ENCODE data around the gene PYGB.

Gene PYGB

DNA sequence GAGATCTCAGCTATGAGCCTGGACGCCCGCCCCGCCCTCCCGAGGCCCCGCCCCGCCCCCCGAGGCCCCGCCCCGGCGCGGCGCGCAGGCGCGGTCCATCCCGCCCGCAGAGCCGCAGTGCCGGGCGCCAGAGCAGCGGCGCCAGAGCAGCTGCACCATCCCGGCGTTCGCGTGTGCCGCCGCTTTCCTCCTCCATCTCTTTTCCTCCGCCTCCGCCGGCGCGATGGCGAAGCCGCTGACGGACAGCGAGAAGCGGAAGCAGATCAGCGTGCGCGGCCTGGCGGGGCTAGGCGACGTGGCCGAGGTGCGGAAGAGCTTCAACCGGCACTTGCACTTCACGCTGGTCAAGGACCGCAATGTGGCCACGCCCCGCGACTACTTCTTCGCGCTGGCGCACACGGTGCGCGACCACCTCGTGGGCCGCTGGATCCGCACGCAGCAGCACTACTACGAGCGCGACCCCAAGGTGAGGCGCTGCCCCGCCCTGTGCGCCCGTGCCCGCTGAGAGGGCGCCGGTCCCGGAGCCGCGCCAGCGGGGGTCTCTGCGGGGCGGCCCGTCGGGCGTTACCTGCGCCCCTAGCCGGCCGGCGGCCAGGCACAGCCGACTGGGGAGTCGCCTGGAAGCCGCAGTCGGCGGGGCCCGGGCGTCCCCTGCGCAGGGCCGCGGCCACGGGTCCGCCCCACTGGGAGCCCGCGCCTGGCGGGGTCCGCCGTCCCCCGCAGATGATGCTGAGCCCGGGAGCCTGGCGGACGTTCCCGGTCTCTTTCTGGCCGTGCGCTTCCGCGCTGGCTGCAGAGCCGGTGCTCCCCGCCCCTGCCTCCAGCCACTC is at the start of gene PYGB:
Gene PYGB, plus strand, starts transcription at position 130 of the 830 bp plus-strand sequence. Its CDS starts 94 bp downstream, at position 224.
- peak; percentile 88 for DNase-seq (ENCODE audit: low read depth)

DNA sequence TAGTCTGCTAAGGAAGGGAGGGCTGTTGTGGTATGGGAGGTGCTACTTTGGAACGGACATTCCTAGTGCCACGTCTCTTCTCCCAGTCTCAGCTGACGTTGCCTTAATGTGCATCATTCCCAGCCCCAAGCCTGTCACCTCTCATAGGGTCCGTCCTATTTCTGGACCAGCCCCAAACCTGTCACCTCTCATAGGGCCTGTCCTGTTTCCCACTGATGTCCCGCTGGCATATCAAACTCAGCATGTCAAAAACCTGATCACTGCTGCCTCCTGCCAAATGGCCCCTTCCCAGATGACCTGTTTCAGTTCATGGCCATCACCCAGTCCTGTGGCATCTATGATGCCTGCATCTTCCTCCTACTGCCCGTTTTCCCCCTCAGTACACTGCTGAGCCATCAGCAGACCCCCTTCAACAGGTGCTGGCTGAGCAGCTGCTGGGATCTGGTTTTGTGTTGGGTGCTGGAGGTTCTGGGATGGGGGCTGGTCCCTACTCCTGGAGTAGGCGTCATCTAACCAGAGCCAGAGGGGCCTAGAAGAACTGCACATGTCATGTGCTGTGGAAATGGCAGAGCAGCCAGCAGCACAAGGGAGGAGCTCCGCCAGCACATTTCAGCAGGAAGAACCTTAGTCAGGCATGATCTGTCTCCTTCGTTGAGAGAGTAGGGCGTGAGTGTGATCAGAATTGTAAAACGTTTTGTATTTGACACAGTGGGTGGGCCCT is 49.1 kb upstream of the PYGB start:
- DNase-seq (ENCODE audit: low read depth): no peak

DNA sequence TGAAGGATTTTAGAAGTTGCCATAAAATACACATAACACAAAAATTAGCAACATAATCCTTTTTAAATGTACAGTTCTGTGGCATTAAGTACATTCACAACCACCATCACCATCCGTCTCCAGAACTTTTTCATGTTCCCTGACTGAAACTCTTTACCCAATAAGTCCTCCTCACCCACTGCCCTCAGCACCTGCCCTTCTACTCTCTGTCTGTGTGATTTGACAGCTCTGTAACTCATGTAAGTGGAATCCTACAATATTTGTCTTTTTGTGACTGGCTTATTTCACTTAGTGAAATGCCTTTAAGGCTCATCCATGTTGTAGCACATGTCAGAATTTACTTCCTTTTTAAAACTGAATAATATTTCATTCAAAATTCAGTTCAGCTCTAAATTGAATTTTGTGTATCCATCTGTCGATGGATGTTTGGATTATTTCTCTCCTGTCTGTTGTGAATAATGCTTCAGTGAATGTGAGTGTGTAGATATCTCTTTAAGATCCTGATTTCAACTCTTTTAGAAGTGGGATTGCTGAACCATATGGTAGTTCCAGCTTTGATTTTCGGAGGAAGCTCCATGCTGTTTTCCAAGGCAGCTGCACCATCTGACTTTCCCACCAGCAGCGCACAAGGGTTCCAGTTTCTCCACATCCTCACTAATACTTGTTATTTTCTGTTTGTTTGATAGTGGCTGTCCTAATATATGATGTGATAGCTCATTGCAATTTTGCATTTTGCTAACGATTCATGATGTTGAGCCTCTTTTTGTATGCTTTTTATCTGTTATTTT is 48.2 kb upstream of the PYGB start:
- no peak for DNase-seq (ENCODE audit: low read depth)

DNA sequence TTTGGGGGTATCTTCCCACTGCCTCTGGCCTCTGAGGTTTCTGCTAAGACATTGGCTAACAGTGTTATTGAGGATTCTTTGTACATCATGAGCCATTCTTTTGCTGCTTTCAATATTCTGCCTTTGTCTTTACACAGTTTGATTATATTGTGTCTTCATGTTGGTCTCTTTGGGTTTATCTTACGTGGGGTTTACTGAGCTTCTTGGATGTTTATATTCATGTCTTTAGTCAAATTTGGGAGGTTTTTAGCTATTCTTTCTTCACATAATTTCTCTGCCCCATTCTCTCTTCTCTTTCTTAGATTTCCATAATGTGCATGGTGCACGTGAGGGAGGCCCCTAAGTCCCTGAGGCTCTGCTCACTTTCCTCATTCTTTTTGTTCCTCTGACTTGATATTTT is 44.8 kb upstream of the PYGB start:
- no peak for DNase-seq (ENCODE audit: low read depth)

DNA sequence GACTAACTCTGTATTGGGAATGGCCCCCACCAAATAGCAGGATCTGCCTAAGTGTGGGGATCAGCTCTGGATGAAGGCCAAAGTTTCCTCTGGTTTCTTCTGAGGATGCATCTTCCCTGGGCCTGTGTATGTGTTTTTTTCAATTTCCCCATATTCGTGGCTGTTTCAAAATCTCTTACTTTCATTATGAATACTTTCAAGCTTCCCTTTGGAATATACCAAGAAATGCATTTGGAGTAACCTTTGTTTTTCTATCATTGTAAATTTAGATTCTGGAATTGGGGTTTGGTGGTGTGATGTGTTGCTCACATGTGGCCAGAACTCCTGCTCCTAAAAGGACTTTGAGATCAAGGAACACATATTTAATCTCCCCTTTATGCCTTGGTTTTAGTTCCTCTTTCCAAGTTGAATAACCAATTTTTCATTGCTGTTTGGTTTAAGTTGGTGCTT is 44.0 kb upstream of the PYGB start:
- no peak for DNase-seq (ENCODE audit: low read depth)

DNA sequence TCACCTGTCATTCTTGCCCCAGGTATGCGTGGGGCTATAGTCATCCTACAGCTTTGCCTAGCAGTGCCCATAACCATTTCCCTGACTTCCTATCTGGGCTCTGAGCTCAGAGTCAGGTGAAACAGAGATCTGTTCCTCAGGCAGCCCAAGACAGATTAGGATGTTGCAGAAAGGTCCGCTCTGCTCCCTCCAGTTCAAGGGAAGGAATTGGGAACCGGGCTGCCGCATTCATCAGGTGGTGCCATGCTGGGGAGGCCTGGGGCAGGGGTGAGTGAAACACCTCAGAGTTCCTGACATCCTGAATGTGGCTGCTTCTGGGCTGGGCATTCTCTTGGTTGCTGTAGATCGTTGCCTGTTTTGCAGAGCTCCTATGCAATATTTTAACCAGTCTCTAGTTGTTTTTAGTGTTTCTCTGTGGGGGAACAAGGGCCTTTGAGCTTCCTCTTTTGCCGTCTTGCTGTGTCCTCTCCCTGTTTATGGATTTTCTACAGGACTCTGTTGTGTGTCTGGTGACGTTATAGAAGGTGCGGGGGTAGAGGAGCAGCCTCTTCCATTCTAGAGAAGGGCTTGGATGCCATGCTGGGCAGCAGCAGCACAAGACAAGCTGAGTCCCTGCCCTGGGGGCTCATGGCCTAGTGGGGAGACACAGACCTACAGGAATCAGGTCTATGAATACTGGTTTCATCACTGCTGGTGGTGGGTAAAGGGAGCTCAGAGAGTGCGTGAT is 43.2 kb upstream of the PYGB start:
- no peak for DNase-seq (ENCODE audit: low read depth)

DNA sequence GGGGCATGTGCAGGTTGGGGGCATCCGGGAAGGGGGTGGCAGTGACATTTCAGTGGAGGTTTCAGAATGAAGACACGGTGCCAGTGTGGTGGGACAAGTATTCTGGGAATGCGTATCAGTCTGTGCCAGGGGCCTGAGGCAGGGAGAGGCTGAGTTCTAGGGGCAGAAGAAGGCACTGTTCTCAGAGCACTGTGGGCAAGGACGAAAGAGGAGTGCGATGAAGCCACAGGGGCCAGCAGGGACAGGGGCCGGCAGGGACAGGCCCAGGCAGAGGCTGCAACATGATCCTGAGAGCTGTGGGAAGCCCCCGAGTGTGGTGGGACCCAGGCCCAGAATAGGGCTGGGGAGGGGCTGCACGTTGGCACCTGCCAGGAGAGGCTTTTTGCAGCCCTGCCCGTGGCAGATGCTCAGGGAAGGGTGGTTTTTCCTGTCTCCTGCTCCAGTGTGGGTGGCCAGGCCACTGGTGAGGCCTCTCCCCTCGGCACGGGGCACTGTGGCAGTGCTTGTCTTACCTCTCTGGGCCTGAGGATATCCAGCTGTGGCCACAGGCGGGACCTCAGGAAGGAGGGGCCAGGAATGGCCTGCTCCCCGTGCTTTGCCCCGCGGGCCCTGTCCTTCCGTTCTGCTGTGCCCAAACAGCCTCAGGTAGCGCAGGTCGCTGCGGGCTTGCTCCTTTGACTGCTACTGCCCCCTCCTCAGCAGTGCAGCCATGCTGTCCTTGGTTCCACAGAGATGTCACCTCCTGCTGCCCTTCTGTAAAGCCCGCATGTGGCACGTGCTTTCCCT is 42.4 kb upstream of the PYGB start:
- DNase-seq (ENCODE audit: low read depth): no peak

DNA sequence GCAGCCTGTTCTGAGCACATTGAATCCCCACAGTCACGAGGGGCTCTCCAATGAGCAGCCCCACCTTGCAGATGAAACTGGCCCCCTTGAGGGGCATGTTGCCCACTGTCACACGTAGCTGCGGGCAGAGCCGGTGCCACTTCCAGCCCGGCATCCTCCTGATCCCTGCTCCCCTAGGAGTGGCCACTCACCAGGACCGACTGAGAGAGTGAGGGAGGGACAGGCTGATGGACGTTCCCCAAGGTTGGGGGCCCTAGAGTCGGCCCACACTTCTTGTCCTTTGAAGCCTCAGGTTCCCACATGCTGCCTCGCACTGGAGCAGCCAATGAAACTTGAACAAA is 41.9 kb upstream of the PYGB start:
- DNase-seq (ENCODE audit: low read depth): no peak

DNA sequence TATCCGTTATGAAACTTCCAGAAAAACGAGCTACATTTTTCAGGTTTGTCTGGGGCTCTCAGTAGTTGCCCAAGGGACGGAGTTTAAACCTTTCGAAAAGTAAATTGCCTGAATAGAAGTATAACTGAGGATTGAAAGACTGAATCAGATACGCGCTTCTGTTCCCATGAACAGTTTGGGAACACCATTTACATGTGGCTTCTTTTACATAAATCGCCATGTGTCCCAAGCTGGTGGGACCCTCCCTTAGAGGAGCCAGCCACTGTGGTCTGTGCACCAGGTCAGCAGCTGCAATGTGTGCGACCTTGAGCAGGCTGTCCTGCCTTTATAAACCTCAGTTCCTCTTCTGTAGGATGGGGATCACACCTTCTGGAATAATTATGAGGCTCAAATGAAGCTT is 41.3 kb upstream of the PYGB start:
- DNase-seq (ENCODE audit: low read depth): no peak

DNA sequence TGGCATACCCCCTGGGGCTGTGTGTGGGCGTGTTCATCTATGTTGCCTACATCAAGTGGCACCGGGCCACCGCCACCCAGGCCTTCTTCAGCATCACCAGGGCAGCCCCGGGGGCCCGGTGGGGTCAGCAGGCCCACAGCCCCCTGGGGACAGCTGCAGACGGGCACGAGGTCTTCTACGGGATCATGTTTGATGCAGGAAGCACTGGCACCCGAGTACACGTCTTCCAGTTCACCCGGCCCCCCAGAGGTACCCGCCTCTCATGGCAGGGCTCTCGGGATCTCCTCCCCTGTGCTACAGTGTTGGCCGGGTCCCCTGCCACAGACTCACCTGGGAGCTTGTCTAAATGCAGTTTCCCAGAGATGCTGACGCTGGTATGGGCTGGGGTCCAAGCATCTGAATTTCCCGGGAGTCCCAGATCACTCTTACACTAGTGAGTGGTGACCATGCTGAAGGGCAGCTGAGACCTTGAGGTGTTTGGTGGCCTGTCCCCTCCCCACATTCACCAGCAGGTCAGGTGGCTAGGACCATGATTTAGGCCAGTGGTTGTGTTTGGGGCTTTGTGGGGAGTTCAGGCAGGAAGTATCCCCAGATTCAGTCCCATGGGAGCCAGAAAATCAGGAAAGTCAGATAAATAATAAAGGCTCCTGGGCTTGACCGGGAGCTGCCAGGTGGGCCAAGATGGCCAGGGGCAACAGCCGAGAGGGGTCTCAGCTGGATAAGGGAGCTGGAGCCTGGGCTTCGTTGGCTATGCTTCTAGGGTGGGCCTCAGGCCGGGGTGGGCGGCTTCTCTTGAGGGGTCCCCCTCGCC is 40.5 kb upstream of the PYGB start:
- DNase-seq (ENCODE audit: low read depth): no peak

DNA sequence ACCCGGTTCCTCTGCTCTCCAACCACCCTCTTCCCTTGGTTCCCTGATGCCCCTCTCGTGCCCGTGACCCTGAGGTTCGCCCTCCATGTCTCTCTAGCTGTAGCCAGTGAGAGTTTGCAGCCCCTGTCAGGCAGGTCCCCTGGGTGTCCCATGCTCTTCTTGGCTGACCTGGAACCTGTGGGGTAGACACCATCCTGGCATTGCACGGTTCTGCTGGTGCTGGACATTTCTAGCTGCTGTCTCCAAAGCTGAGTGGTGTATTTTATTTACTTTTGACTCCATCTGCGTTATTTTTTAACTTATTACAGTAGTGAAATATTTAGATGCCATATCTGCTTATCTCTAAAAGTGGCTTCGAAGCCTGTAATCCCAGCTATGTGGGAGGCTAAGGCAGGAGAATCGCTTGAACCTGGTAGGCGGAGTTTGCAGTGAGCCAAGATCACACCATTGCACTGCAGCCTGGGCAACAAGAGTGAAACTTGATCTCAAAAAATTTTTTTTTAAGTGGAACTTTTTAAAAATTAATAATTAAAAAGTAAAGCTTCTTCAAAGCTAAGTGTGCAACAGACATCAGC is 39.8 kb upstream of the PYGB start:
- DNase-seq (ENCODE audit: low read depth): no peak

DNA sequence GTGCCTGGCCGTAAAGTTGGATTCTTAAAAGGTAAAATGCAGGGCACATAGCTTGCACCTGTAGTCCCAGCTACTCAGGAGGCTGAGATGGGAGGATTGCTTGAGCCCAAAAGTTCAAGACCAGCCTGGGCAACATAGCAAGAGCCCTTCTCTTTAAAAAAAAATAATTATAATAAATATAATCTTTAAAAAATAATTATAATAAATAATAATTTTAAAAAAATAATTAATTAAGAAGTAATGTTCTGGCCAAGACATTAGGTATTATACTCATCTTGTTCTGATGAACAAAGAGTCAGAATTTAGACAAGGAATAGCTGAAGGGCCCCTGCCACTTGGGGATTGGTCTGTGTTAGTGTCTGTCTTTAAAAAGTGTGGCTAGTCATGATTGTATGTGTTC is 38.5 kb upstream of the PYGB start:
- no peak for DNase-seq (ENCODE audit: low read depth)

DNA sequence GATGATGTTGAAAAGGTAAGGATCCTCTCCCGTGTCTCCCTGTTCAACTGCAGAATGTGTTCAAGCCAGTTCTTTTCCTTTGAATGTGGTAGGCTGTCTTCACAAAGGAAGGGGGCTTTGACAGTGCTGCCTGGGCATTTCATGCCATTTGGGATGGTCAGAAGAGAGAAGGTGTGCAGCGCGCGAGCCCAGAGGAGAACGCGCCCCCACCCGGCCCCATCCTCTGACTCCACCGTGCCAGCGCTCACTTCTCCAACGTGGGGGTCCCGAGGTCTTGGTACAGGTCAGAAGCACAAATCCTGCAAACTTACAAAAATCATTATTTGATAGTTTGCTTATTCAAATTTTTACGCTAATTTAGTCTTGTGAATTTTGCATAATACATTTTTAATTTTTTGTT is 38.0 kb upstream of the PYGB start:
- DNase-seq (ENCODE audit: low read depth): no peak

DNA sequence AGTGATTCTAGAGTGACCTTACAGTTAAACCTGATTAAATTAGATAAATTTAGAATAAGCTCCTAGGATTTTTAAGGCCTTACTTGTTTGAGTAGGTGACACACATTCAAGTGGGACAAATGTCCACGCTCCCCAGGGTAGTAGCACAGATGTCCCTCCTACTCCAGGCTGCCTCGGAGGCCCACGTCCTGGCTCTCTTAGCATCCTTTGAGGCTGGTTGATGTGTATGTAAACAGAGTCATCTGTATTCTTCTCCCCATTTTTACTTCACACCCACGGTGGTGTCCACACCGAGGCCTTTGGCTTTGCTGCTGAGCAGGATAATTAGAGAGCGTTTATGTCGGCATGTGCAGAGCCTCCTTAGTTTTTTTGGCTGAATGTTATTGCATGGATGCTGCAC is 36.6 kb upstream of the PYGB start:
- no peak for DNase-seq (ENCODE audit: low read depth)

DNA sequence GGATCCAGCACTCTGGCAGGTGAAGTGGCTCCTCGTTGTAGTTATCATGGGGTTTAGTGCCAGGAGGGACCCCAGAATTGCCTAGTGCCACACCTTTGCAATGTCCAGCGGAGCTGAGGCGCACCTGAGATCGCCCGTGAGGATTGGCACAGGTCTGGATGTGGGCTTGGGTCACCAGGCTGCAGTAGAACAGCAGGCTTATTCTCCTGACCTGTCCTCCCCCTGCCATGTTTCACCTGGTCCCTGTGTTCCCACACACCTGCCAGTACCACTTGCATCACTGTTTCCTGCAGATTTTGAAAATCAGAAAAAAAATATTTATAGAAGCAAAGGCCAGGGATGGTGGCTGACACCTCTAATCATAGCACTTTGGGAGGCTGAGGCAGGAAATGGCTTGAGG is 35.6 kb upstream of the PYGB start:
- DNase-seq (ENCODE audit: low read depth): no peak

DNA sequence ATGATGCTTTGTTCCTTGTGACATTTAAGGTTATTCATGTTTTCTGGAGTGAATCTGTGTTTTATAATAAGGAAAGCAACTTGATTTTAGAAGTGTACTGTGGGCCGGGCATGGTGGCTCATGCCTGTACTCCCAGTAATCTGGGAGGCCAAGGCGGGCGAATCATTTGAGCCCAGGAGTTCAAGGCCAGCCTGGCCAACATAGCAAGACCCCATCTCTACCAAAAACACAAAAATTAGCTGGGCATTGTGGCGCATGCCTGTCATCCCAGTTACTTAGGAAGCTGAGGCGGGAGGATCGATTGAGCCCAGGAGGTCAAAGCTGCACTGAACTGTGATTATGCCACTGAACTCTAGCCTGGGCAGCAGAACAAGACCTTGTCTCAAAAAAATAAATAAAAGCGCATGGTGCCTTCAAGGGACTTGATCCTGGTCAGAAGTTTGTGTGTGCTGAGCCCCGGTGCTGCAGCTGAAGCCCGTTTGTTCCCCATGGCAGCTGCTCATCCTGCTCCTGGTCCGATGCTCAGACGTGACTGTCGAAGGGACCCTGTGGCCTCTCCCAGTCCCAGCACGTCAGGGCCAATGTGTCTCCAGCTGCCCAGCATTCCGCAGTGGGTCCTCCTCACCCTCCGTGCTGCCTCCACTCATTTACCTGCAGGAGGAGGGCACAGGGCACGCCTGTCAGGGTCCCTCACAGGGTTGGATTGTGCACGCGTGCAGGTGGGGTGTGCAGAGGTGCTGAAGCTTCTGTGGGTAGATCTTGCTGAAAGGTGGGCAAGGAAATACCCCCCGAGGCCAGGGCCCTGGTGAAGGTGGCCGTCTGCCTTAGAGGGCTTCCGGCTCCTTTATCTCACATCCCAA is 34.1 kb upstream of the PYGB start:
- no peak for DNase-seq (ENCODE audit: low read depth)

DNA sequence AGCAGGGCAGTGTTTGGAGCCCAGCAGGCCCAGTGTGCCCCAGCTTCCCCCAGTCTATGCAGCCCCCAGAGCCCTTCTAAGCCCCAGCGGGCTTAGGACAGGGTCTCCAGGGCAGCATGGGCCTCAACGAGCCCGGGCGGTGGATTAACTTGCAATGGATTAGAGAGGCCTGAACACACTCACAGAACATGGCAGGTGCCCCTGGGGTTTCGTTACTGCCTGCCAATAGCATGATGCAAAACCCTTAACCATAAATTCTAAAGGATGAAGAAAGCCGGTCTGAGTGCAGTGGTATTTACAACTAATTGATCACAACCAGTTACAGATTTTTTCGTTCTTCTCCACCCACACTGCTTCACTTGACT is 33.5 kb upstream of the PYGB start:
- no peak for DNase-seq (ENCODE audit: low read depth)

DNA sequence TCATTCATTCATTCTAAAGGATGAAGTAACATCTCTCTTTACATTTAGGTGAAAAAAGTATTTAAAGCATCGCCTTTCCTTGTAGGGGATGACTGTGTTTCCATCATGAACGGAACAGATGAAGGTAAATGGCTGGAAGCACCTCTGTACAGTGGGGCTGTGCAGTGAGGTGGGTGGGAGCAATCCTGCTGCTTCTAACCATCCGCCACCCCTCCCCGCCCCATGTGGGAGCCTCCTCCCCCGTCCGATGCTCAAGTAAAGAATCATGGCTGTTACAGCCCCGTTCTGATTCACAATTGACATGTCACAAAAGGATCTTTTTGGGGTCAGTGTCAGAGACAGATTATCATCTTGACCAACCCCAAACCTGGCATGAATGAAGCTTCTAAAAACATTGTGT is 33.1 kb upstream of the PYGB start:
- DNase-seq (ENCODE audit: low read depth): no peak

DNA sequence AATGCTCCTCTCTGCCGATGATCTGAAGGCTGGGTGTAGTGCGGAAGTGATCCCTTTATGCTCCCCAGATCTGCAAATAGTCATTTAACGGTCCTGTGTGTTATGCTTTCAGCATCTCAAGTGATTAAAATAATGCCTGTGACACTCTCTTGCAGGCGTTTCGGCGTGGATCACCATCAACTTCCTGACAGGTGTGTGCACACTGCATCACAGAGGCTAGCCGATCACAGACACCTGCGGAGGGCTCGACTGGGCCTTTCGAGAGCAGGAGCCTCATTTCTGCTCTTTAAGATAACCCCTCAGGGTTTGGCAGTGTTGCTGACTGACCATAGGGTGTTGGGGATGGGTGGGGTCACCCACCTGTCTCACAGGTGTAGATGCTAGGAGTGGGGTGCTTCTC is 32.4 kb upstream of the PYGB start:
- DNase-seq (ENCODE audit: low read depth): no peak
